LNCaP clone FGC (cell line): ENCODE results near the gene ITGAV.

Source experiments
- DNase-seq: peaks from one replicate; pipeline ENCODE4 v3.0.0-alpha.2; 2011; ENCODE audit warnings: low read depth
- H3K4me3 ChIP-seq: 2 replicates; pipeline ENCODE4 v1.5.1; 2011; ENCODE audit warnings: mild to moderate bottlenecking, low read depth, low read length, control low read depth
- TF ChIP-seq, protein P1 (sequence below): IDR thresholded peaks from 2 replicates; pipeline ENCODE4 v1.5.1; 2012; ENCODE audit warnings: mild to moderate bottlenecking; ENCODE audit not compliant: control insufficient read depth, insufficient read depth; ENCODE audit errors: extremely low read depth

Gene ITGAV

DNA sequence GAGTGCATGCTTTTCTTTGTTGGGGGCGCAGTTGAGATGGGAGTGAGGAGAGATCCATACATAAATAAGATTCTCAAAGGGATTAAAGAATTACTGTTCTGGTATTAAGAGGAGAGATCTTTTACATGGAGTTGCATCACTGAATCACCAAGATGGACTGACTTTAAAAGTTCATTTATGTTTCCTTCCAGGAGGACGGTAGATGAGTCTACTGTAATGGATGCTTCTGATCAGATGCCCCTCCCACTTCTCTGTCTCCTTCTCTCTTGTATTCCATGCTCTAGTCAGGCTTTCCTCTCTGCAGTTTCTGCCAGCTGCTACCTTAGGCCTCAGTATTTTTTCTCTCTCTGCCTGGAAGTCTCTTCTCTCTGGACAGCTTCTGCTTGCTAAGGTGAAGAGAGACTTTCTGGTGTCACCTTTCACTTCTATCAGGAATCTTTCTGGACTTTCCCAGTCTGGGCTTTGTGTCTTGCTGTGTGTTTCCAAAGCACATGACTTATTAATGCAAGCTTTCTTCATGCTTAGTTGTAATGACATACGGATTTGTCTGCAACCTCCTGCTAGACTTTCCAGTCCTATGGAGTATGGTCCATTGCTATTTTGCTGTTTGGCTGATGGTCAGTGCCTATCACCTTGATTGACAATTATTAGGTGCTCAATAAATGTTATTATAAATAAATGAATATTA is 127.6 kb downstream of the ITGAV start:
- DNase-seq, result no peak
- TF ChIP-seq, protein P1, sequence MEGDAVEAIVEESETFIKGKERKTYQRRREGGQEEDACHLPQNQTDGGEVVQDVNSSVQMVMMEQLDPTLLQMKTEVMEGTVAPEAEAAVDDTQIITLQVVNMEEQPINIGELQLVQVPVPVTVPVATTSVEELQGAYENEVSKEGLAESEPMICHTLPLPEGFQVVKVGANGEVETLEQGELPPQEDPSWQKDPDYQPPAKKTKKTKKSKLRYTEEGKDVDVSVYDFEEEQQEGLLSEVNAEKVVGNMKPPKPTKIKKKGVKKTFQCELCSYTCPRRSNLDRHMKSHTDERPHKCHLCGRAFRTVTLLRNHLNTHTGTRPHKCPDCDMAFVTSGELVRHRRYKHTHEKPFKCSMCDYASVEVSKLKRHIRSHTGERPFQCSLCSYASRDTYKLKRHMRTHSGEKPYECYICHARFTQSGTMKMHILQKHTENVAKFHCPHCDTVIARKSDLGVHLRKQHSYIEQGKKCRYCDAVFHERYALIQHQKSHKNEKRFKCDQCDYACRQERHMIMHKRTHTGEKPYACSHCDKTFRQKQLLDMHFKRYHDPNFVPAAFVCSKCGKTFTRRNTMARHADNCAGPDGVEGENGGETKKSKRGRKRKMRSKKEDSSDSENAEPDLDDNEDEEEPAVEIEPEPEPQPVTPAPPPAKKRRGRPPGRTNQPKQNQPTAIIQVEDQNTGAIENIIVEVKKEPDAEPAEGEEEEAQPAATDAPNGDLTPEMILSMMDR, result no peak
- H3K4me3 ChIP-seq, result no peak overlapping the region

DNA sequence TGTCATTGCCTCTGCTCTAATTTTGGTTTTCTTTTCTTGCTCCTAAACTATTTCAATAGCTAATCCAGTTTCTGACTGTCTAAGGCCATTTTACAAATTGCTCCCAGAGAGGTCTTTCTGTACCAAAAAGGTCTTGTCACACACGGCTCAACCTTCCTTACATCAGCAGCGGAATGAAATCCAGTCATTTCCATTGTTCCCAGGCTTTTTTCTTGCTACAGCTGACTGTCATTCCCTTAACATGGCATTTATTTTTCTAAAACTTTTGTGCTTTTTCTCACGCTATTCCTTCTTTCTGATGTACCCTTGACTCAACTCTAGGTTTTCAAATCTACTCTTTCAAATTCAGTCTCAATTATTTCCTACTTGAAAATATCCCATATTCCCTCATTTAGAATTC is 128.3 kb downstream of the ITGAV start:
- TF ChIP-seq, protein P1, result no peak
- no peak overlapping the region for H3K4me3 ChIP-seq
- DNase-seq, result no peak

DNA sequence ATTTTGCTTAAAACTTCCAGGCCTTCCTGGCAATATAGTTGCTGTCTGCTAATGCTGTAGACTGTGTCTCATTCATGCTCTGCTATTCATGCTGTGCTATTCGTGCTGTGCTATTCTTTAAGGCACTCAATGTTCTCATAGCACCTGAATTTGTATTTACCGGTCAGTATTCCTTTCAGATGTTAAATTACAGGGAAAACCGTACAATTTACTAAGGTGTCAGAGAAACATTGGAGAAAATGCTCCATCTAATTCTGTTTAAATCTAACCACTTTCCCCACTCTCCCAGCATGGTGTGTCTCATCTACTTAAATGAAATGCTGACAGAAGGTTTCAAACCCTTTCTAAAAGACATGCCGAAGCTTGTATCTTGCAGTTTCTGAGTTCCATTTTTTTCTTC is 129.0 kb downstream of the ITGAV start:
- H3K4me3 ChIP-seq, result no peak overlapping the region
- no peak for DNase-seq
- TF ChIP-seq, protein P1, result no peak

DNA sequence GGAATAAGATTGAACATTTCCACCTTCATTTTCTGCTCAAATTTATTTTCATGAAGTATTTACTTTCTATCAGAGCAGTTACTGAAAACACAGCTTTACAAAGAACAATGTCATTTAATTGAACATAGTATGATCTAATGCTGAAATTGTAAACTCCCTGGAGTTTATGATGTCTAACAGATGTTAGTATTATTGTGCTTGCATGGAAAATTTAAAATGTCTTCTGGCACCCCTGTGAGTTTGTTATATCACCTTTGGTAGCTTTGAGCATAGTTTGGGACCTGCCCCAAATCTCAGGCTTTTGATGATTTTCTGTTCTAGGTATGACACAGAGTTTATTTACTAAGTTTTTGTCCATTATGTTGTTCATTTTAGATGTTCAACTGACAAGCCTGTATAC is 132.1 kb downstream of the ITGAV start:
- no peak for DNase-seq
- H3K4me3 ChIP-seq, result no peak overlapping the region

DNA sequence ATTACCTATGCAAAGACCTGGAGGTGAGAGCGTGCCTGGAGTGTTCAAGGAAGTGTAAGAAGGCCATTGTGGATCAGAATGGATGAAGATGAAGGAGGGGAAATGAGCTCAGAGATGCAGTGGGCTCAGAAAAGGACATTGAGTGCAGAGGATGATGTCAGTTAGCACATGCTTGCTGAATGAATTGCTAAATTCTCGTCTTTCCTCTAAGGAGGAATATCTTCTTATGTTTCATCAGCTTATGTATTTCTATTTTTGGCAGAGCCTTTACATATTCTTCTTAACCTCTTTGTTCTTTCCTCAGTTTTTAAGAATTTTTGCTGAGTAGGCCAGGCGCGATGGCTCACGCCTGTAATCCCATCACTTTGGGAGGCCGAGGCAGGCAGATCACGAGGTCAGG is 134.9 kb downstream of the ITGAV start:
- TF ChIP-seq, protein P1, result no peak
- no peak overlapping the region for H3K4me3 ChIP-seq
- DNase-seq, result no peak

More for the DNA sequence above, 132.1 kb downstream of the ITGAV start:
- TF ChIP-seq, protein P1, result no peak

DNA sequence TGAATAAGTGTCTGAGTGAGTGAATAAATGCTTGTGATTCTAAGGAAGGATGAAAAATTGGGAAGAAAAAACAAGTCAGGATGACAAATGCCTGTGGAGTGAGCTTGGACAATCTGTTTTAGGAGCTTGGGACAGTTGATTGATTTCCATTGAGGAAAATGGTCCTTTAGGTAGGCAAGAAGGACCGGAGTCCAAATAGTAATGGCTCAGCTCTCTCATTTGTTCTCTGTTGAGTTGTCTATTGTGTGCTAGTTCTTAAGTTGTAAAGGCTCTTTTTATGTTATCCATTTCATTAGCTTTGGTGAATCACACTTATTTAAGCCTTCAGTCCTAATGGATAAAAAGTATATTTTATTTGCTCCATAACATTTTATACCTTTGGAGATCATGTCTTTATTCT is 135.9 kb downstream of the ITGAV start:
- no peak overlapping the region for H3K4me3 ChIP-seq
- no peak for DNase-seq
- TF ChIP-seq, protein P1, result no peak

DNA sequence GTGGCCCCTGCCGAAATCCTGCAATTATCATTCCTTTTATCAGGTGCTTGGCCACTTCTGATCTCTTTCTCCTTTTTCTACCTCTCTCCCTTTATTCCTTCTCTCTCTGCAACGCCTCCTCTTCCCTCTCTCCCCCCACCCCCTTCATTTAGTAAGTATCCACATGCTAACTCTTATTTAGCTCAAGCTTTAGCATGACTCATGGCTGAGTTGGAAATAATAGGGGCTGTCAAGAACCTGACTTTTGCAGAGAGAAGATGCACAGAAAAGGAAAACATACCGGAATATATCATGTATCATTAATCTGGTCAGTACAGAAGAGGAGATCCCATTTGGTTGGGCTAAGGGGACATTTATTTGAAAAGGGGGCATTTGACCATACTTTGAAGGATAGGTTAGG is 137.1 kb downstream of the ITGAV start:
- no peak for DNase-seq
- TF ChIP-seq, protein P1, result no peak
- H3K4me3 ChIP-seq, result no peak overlapping the region
